Activated naive CD4-positive, alpha-beta T cell treated with anti-CD3 and anti-CD28 coated beads, Interleukin-2, amount 10 ng/mL, durations not matched to agents 7 days and 5 days (primary cell): ENCODE measurements around the gene NPPB.

Experiments used
- CTCF ChIA-PET: fragments of 350-600 bp; sonication (Branson Sonifier 250); formaldehyde crosslinking; loops from one replicate; lab custom pipeline; 2021; ENCODE audit warnings: antibody characterized with exemption; lab: Charles Lee
- DNase-seq: peaks from one replicate; pipeline ENCODE4 v3.0.0-alpha.2; 2020
- H3K27ac Mint-ChIP-seq: one replicate; pipeline ENCODE4 v1.8.0; 2021; ENCODE audit warnings: mild to moderate bottlenecking, moderate library complexity, mixed read lengths
- H3K27me3 Mint-ChIP-seq: one replicate; pipeline ENCODE4 v1.8.0; 2021; ENCODE audit warnings: mild to moderate bottlenecking, mixed read lengths
- H3K36me3 Mint-ChIP-seq: one replicate; pipeline ENCODE4 v1.8.0; 2021; ENCODE audit warnings: mixed read lengths
- H3K4me1 Mint-ChIP-seq: one replicate; pipeline ENCODE4 v1.8.0; 2021; ENCODE audit warnings: mixed read lengths
- H3K4me3 Mint-ChIP-seq: one replicate; pipeline ENCODE4 v1.8.0; 2021; ENCODE audit warnings: mild to moderate bottlenecking, moderate library complexity, mixed read lengths
- H3K9me3 Mint-ChIP-seq: one replicate; pipeline ENCODE4 v1.8.0; 2021; ENCODE audit warnings: mixed read lengths

Gene NPPB

DNA sequence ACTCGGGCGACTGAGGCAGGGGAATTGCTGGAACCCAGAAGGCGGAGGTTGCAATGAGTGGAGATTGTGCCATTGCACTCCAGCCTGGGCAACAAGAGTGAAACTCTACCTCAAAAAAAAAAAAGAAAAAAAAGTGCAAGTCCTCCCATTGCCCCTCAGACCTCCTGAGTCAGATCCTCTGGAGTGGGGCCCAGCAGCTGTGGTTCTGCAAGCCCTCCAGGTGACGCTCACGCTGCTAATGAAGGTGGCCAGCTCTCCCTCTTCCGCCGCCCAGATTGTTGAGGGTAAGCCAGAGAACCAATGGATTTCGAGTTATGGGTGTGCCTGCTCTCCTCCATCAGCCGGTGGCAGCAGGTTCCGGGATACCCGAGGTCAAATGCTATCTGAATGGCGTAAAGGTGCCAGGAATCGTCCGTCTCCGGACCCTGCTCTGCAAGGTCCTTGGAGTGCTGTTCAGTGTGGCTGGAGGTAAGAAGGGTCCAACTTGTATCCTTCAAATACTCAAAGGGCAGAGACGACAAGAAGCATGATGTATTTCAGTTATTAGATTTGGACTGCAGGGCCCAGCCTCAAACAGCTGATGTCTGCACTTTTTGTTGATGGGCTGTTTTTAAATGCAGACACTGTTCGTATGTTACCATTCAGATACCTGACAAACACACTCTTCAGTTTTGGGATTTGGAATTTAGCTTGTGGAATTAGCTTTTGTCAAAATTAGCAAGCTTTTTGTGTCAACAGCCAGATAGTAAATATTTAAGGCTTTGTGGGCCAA is 35.2 kb downstream of the NPPB start:
- no peaks in the 10 kb centered on the region for H3K4me1 Mint-ChIP-seq
- H3K27me3 Mint-ChIP-seq = no peaks in the 10 kb centered on the region
- H3K4me3 Mint-ChIP-seq = no peak overlapping the region
- H3K9me3 Mint-ChIP-seq = no peaks in the 10 kb centered on the region
- CTCF ChIA-PET = interaction anchor here (0.6 to 1.1 kb wide), 3 partner anchors 84 to 1422 kb away, joined by 3 read pairs; no protein-coding TSS in a partner anchor
- H3K36me3 Mint-ChIP-seq = peaks cover 21% of the 10 kb centered on the region
- no peak for DNase-seq
- no peak overlapping the region for H3K27ac Mint-ChIP-seq

DNA sequence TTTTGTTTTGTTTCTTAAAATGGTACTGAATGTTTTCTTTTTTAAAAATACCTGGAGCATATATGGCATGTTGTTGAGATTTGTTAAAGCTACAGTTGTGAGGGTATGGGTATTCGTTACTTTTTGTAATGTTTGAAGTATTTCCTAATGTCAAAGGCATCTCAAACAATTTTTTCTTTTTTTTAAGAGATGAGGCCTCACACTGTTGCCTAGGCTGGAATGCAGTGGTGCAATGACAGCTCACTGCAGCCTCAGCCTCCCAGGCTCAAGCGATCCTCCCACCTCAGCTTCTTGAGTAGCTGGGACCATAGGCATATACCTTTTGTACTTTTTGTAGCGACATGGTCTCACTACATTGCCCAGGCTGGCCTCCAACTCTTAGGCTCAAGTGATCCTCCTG is 36.7 kb downstream of the NPPB start:
- no peak for DNase-seq
- no peak overlapping the region for H3K4me3 Mint-ChIP-seq
- H3K27ac Mint-ChIP-seq = no peak overlapping the region
- peaks cover 19% of the 10 kb centered on the region for H3K36me3 Mint-ChIP-seq
- no peaks in the 10 kb centered on the region for H3K4me1 Mint-ChIP-seq
- H3K9me3 Mint-ChIP-seq = no peaks in the 10 kb centered on the region
- CTCF ChIA-PET = no interaction called here
- no peaks in the 10 kb centered on the region for H3K27me3 Mint-ChIP-seq

- Mint-ChIP-seq H3K4me3 (no peak overlapping the region), H3K4me1 (peaks cover 2% of the 10 kb centered on the region), H3K36me3 (peaks cover 25% of the 10 kb centered on the region), H3K9me3 (no peaks in the 10 kb centered on the region), H3K27ac (no peak overlapping the region), H3K27me3 (no peaks in the 10 kb centered on the region)
- CTCF ChIA-PET = no interaction called here
- DNase-seq = no peak
Measured at GRCh38 chr1:11817192-11817591, 41.6 kb downstream of the NPPB start.

GRCh38 chr1:11813021-11813420 is 45.7 kb downstream of the NPPB start:
- Mint-ChIP-seq H3K4me3 (no peak overlapping the region), H3K27ac (no peak overlapping the region), H3K36me3 (peaks cover 29% of the 10 kb centered on the region), H3K4me1 (peaks cover 15% of the 10 kb centered on the region), H3K9me3 (no peaks in the 10 kb centered on the region), H3K27me3 (no peaks in the 10 kb centered on the region)
- no peak for DNase-seq
- CTCF ChIA-PET = no interaction called here
